Neural cell (in vitro differentiated cells): ENCODE results near the gene HAND2. TPM values are rescaled to one million over a fixed set of nuclear protein-coding genes. Genes with fewer than 3 reads are reported as not detected.

Experiments
- H2AFZ ChIP-seq: fragments of 200-600, 300-800 bp; sonication (generic), shearing (Covaris generic); 2 replicates; pipeline ENCODE4 v1.6.0; 2014; ENCODE audit warnings: low read depth, mild to moderate bottlenecking, antibody characterized with exemption, low read length, moderate library complexity
- H3F3A ChIP-seq: fragments of 200-600 bp; shearing (Covaris generic); 2 replicates; pipeline ENCODE4 v1.6.1; 2016; ENCODE audit warnings: mild to moderate bottlenecking, moderate library complexity, mixed read lengths, antibody characterized with exemption, low read length; ENCODE audit not compliant: insufficient read depth, poor library complexity, severe bottlenecking
- H3K27ac ChIP-seq: fragments of 200-600, 300-800 bp; sonication (generic), shearing (Covaris generic); 2 replicates; pipeline ENCODE4 v1.5.1; 2014; ENCODE audit warnings: mild to moderate bottlenecking, low read length, moderate library complexity
- H3K27me3 ChIP-seq: fragments of 300-800, 200-600 bp; sonication (generic), shearing (Covaris generic); 2 replicates; pipeline ENCODE4 v1.6.0; 2014; ENCODE audit warnings: mild to moderate bottlenecking, low read depth, low read length, moderate library complexity; ENCODE audit not compliant: insufficient read depth
- H3K36me3 ChIP-seq: fragments of 300-800, 200-600 bp; sonication (generic), shearing (Covaris generic); 2 replicates; pipeline ENCODE4 v1.5.1; 2014; ENCODE audit warnings: mild to moderate bottlenecking, antibody characterized with exemption, low read length, moderate library complexity; ENCODE audit not compliant: insufficient read depth
- H3K4me2 ChIP-seq: fragments of 300-800, 200-600 bp; sonication (generic), shearing (Covaris generic); 2 replicates; pipeline ENCODE4 v1.6.0; 2014; ENCODE audit warnings: mild to moderate bottlenecking, low read length
- H3K4me3 ChIP-seq: fragments of 300-800, 200-600 bp; sonication (generic), shearing (Covaris generic); 2 replicates; pipeline ENCODE4 v1.5.1; 2014; ENCODE audit warnings: mild to moderate bottlenecking, low read length, moderate library complexity
- H3K79me2 ChIP-seq: fragments of 200-600 bp; shearing (Covaris generic); replicated peaks from 2 replicates; pipeline ENCODE4 v1.6.0; 2014; ENCODE audit warnings: mild to moderate bottlenecking, low read length, moderate library complexity; ENCODE audit not compliant: insufficient read depth
- H3K9ac ChIP-seq: fragments of 300-800, 200-600 bp; sonication (generic), shearing (Covaris generic); 2 replicates; pipeline ENCODE4 v1.6.1; 2016; ENCODE audit warnings: mild to moderate bottlenecking, low read length, mixed read lengths
- H3K9me2 ChIP-seq: fragments of 200-600 bp; shearing (Covaris generic); 2 replicates; pipeline ENCODE4 v1.6.1; 2016; ENCODE audit warnings: mild to moderate bottlenecking, low read length, mixed read lengths; ENCODE audit not compliant: insufficient read depth
- H3K9me3 ChIP-seq: fragments of 200-600, 300-800 bp; sonication (generic), shearing (Covaris generic); 2 replicates; pipeline ENCODE4 v1.6.1; 2016; ENCODE audit warnings: mild to moderate bottlenecking, mixed run types, low read length, moderate library complexity, mixed read lengths
- H4K20me1 ChIP-seq: fragments of 200-600 bp; shearing (Covaris generic); 2 replicates; pipeline ENCODE4 v1.6.1; 2016; ENCODE audit warnings: mild to moderate bottlenecking, mixed run types; ENCODE audit not compliant: insufficient read depth
- EP300 ChIP-seq: fragments of 450-650 bp; conservative IDR thresholded peaks from 2 replicates; pipeline ENCODE4 v1.6.1; 2014; ENCODE audit warnings: antibody characterized with exemption, mild to moderate bottlenecking, moderate library complexity; ENCODE audit not compliant: poor library complexity, severe bottlenecking
- POLR2AphosphoS5 ChIP-seq: IDR thresholded peaks from 2 replicates; pipeline ENCODE4 v1.6.1; 2012
- SMC3 ChIP-seq: fragments of 450-650 bp; conservative IDR thresholded peaks from 2 replicates; pipeline ENCODE4 v1.6.1; 2014; ENCODE audit warnings: antibody characterized with exemption, mild to moderate bottlenecking, moderate library complexity; ENCODE audit not compliant: poor library complexity
- TAF1 ChIP-seq: IDR thresholded peaks from 2 replicates; pipeline ENCODE4 v1.6.1; 2012; ENCODE audit warnings: low read depth
- polyA plus RNA-seq: library from polyadenylated mRNA; depleted of rRNA; stranded (reverse); fragments of >200 nt; gene quantifications from 2 replicates; pipeline ENCODE4 v1.2.3, GENCODE V29; 2014

HAND2 gene
- polyA plus RNA-seq, 1 donor from 2014 or later, result not detected

DNA sequence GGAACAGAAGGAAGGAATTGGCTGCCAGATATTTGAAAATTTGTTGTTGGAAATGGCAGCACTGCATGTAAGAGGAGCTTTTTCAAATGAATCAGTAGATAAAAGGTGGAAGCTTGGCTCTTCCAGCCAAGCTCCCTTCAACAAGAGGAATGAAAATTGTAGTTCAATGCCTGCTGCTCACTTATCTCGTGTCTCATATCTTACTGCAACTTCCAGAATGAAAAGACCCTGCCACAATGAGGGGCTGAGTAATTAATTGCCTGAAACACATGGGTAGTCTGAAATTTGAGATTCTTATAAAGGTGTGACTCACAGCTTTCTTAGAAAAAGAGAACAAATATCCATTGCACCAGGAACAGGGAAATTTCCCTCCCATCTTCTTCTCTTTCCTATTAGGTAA is 53.0 kb downstream of the HAND2 start:
- Histone ChIP-seq H3K36me3 (no peaks in the 10 kb centered on the region), H4K20me1 (no peaks in the 10 kb centered on the region), H3K4me3 (no peak overlapping the region), H3K27me3 (no peaks in the 10 kb centered on the region), H3K4me2 (no peak overlapping the region), H3K9me2 (no peaks in the 10 kb centered on the region), H2AFZ (no peak overlapping the region), H3K9ac (no peak overlapping the region), H3K9me3 (no peaks in the 10 kb centered on the region), H3K27ac (no peak overlapping the region), H3F3A (no peaks in the 10 kb centered on the region), H3K79me2 (no peaks in the 10 kb centered on the region)
- TF ChIP-seq TAF1 (no peak), EP300 (no peak), SMC3 (no peak), POLR2AphosphoS5 (no peak)

Other genes with a start within 250 kb of the HAND2 start
- gene HMGB2, start 195.9 kb downstream of the HAND2 start, polyA plus RNA-seq, result 165 and 184 TPM in 2 replicates
- 55.8 and 58.3 TPM in 2 replicates for gene SAP30, start 159.3 kb downstream of the HAND2 start, polyA plus RNA-seq
- 0.42 and 0.64 TPM in 2 replicates for gene SCRG1, start 131.1 kb downstream of the HAND2 start, polyA plus RNA-seq